NCI-H1436 (cell line): ENCODE results near the gene NAPA.

Experiments used
- DNase-seq: peaks from one replicate; lab custom pipeline; 2025; lab: John Stamatoyannopoulos, UW

NAPA gene

DNA sequence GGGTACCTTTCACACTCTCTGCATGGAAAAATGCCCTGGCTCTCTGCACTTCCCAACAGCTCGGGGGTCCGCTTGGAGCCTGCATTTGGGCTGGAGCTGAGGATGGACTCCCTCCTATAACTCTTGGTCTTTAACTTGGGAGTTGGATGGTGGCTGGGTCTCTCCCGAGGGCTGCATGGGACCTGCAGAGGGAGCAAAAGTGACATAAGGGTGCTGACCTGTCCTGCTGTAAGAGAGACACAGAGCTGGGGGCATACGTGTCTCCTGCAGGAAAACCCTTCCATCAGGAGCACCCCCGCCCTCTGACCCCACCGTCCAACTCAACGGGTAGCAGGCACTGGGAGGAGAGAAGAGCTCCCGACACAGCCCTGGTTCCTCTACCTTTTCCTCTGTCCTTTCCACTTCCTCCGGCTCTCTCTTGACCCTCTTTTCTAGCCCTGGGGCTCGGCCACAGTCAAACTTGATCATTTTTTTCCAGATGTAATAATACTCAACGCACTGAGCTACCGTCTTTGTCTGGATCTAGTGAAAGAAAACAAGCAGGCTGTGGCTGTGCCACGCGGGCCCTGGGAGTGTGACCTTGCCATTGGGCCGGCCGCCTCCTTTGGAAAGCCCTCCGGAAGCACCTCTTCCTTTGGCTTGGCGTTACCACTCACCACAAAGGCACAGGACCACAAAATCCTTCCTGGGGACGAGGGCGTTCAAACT is 6.8 kb upstream of the NAPA start:
- no peak for DNase-seq

DNA sequence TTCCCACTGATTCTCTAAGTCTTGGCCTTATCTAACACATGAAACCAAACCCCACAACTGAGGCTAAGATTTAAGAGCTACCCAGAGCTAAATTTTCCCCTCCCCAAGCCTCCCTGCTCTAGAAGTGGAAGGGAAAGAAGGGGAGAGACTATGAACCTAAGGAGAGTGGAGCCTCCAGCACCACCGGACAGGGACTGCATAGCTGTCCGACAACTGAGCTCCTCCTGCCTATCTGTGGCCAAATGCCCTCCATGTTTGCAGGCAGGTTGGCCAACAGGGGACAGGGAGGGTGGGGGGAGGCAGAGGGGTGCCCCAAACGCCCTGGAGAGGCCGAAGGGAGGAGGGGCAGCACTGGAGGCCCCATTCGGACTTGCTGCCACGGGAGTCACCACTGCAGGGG is 6.0 kb upstream of the NAPA start:
- no peak for DNase-seq

DNA sequence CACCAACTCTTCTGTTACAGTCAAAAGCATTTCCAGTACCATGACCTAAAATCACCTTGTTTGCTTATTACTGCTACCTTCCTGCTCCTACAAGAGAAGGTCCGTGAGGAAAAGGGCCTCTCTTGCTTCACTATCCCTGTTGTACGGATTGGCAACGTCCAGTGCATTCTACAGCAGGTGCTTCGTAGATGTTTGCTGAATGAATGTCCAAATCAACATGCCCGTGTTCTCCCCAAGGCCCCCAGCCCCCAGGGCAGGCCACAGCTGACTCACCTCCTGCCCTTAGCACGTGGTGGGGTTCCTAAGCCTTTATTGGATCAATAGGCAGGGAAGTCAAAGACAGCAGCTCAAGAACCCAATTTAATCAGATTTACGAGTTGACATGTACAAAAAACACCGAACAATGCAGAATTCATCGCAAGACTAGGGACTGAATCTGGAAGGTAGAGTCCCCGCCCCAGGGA is 5.5 kb upstream of the NAPA start:
- DNase-seq, result no peak

- no peak for DNase-seq
Measured at GRCh38 chr19:47518854-47519253, 4.0 kb upstream of the NAPA start.

DNA sequence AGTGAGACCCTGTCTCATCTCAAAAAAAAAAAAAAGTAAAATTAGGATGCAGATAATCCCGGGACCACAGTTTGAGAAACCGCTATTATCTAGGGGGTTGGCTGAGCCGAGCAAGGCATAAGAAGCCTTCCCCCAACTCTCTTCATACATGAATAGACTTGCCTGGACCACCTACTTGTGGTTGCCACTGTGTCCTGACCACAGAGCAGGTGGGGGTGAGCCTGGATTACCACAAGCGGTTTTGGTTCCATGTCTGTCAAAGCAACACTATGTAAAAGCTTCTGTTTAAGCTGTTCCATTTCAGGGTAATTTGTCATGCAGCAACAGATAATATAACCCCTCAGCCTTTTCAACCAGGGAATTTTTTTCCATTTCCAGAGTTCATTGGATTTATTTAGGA is 3.3 kb upstream of the NAPA start:
- no peak for DNase-seq

DNA sequence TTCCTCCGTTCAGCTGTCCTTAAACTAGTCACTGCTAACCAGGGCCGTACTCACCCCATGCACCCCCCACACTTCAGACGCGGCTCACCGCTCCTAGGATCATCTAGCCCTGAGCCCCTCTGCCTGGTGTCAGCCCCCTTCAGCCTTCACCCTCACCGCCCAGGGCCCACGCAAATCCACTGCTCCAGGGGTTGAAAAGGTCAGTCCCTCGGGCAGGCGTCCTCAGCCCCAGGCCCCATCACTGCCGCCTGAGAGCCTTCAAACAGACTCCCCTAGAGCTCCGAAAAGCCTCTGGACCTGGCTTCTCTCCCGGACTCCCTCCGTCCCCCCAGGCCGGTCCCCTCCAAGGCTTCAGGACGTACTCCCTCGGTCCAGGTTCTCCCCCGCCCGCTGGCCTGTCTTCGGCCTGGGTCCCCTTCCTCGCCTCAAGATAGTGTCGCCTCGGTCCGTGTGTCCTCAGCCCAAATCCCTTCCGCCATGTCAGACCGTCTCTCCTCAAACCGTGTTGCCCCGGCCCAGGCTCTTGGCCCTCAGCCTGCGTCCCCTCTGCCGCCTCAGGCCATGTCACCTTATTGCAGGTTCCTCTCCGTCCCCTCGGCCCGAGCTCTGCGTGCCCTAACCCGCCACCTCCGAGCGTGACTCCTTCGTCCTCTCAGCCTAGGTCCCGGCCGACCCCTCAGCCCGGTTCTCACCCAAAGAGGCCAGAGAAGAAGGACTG is 553 bp downstream of the NAPA start:
- DNase-seq, result no peak

- no peak for DNase-seq
Measured at GRCh38 chr19:47512948-47513319, 1.9 kb downstream of the NAPA start.

DNA sequence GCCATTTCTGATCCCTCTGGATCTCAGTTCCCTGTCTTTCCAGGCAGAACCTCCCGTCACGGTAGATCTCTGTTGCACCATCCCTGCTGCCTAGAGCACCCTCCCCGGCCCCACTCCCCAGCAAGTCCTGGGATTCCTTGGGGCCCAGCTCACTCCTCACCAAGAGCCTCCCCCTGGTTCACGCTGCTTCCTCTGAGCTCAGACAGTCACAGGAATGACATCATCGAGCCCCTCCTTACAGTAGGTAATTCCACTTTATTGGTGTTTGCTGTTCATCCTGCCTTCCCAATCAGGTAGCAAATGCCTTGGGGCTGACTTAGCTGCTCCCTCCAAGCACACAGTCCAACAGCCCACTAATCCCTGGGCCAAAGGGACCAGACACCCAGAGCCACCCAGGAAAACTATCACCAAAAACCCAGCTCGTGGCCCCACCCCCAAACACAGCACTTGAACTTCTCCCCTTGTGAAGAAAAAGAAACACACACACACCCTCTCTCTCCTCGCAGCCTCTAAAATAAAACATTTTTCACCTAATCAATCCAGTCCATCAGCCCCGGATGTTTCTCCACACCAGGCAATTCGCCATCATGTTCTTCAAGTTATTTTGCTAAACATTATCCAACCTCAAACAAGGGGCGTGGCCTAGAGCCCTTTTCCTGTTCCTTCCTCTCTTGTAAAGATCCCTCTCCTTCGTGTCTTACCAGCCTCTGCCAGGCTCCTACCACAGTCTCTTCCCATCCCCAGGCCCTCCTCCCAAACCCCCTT is 2.5 kb downstream of the NAPA start:
- no peak for DNase-seq

- no peak for DNase-seq
Measured at GRCh38 chr19:47511681-47512080, 3.2 kb downstream of the NAPA start.

DNA sequence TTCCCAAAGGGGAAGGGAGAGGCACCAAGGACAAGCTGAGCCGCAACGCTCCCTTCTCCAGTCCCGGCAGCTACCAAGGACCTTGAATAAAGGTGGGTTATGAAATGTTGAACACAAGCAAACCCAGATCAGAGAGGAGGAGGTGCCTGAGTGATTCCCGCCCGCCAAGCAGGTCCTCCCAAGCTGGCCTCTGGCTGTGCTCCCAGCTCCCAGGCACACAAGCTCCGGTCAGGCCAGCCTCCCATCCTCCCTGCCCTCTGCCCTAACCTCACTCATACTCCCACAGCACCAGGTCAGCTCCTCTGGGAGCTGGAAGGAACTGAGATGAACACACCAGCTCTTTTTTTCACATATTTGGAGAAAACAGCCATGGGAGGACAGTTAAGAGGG is 3.7 kb downstream of the NAPA start:
- no peak for DNase-seq

DNA sequence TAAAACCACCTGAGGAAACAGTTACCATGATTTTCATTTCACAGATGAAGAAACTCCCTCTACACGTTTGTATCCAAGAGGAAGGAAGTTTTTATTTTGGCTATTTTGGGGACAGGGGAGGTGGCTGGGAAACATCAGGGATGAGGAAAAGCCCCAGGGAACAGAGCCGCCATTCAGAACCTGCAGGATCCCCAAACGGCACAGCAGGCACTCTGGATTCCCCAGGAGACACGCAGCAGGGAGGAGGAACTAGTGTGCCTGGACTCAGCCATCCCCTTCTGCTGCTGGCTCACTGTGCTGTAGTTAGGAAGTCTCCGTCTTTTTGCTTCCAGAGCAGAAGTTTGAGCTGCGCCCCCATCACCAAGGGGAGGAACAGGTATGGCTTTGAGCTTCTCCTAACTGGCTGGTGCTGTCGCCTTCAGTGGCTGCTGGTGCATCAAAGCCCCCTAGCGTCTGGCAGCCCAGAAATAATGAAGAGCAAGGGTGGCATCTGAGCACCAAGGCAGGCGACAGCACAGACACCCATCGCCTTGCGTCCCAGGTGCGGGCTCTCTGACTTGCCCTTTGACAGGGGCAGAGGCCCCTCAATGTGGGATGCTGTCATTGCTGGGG is 4.2 kb downstream of the NAPA start:
- no peak for DNase-seq

DNA sequence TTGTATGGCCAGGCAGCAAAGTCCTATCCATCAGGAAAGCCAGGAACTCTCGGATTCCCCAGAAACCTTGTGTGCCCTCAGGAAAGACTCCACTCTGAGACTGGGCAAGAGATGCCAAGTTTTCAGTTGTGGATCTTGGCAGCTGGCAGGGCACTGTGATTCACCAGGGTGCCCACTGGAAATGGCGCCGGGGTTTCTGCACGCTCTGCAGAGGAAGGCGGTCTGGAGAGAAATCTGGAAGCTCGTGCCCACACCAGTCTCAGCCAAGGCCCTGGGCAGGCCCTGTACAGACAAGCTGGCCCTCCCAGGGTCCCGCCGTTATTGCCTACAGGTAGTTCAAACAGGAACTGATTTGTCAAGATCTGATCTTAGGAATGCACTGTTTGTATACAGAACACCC is 4.9 kb downstream of the NAPA start:
- no peak for DNase-seq

- DNase-seq, result no peak
Measured at GRCh38 chr19:47509170-47509847, 5.6 kb downstream of the NAPA start.

GRCh38 chr19:47508721-47509120 is 6.1 kb downstream of the NAPA start:
- DNase-seq, result no peak

- DNase-seq, result no peak
Measured at GRCh38 chr19:47507924-47508553, 6.8 kb downstream of the NAPA start.

GRCh38 chr19:47507012-47507411 is 7.9 kb downstream of the NAPA start:
- no peak for DNase-seq

DNA sequence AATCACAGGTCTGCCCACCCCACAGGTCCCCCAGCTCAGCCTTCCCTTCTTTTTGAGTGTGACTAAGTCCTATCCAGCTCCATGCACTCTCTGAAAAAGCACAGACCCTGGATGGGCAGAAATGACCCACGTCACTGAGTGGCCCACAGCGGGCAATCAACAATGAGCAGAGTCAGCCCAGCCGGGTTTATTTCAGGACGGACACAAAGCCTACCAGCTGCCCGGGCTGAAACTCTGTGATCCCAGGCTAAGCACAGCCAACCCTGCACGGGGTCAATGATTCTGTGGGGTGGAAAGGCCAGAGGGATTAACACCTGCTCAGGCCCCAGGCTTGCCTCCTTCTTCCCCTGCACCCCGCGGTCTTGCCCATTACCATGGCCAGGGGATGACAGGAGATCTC is 8.4 kb downstream of the NAPA start:
- no peak for DNase-seq

DNA sequence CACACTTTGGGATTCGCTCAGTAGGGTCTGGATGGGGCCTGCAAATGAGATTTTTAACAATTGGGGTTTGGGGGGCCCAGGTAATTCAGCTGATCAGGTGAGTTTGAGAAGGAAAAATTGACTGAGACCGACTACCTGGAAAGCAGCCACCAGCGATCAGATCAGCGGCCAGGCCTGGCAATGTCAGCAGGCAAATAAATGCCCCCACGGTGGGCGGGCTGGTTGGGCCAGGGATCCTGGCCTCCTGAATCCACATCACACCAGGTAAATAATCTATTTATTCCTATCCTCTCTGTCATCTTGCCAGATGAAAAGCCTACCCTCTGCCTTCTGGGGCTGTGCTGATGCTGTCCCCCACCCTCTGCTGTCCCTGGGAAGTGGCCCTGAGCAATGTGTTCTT is 9.4 kb downstream of the NAPA start:
- DNase-seq, result no peak

GRCh38 chr19:47503826-47504150 is 11.1 kb downstream of the NAPA start:
- DNase-seq, result no peak

- DNase-seq, result no peak
Measured at GRCh38 chr19:47503130-47503825, 11.6 kb downstream of the NAPA start.
